ENCODE results near the gene ARID5B.

DNA sequence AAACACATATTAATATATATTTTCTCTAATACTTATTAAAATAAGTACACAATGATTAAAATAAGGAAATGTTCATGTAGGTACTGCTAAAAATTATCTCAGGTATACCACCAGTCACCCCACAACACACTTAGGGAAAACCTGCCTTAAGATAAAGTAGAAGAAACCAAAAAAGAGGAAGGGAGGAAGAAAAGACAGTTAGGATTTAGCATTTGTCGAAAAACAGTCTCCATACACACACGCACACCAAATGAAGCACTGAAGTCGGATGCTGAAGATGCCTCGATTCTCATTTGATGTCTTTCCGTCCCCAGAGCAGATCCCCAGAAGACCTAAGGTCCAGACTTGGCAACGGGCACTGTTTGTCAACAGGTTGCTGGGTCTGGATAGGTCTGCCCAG is 30.0 kb upstream of the ARID5B start:
- TF ChIP-seq, protein P1, sequence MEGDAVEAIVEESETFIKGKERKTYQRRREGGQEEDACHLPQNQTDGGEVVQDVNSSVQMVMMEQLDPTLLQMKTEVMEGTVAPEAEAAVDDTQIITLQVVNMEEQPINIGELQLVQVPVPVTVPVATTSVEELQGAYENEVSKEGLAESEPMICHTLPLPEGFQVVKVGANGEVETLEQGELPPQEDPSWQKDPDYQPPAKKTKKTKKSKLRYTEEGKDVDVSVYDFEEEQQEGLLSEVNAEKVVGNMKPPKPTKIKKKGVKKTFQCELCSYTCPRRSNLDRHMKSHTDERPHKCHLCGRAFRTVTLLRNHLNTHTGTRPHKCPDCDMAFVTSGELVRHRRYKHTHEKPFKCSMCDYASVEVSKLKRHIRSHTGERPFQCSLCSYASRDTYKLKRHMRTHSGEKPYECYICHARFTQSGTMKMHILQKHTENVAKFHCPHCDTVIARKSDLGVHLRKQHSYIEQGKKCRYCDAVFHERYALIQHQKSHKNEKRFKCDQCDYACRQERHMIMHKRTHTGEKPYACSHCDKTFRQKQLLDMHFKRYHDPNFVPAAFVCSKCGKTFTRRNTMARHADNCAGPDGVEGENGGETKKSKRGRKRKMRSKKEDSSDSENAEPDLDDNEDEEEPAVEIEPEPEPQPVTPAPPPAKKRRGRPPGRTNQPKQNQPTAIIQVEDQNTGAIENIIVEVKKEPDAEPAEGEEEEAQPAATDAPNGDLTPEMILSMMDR (IDR thresholded peaks at IDR 0.05) = no peak
- no peak for TF ChIP-seq EZH2 (IDR thresholded peaks at IDR 0.05; ENCODE audit: borderline replicate concordance, insufficient read depth, low read depth, low read length, poor library complexity, severe bottlenecking)

Measured in B cell (primary cell).